ENCODE data around the gene RIMKLA.

DNA sequence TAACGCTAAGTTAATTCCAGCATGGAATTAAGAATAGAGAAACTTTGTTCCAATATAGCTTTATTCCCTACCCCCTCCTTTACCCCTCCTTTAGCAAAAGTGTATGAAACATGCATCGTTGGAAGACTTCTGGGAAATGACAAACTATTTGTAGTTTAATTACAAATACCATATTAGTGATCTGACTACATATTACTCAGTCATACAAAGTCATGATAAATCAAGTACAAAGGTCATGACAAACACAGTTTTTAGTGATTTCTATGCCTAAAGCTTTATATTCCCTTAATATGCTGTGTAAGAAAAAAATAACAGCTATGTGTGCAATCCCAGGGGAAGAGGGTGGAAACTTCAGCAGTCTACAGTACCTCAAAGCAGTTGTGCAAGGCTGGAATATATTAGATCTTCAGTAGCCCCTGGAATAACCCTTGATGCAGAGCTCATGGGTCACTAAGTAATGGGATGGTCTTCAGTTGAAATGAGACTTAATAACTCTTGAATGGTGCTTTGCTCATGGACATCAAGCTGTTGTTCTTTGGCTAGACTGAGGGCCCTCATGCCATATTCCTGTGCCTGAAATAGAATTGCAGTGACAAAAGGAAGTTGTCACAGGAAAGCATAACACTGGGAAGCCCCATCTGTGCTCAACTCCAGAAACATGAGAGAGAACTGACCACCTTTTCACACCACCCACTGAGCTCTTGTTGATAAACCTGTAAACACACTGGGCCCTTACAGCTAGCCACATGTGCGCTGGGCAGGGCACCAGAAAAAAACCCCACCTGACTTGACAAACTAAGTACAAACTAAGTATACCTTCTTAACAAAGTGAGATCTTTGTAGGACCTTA is 49.9 kb downstream of the RIMKLA start:
- no peak for TF ChIP-seq POLR2A (IDR thresholded peaks at IDR 0.05; ENCODE audit: low read depth, low read length)
- no peak for TF ChIP-seq TAF1 (IDR thresholded peaks at IDR 0.05; ENCODE audit: low read depth, low read length)
- TF ChIP-seq POLR2AphosphoS5 (IDR thresholded peaks at IDR 0.05; ENCODE audit: low read depth, low read length), result no peak
- no peak for TF ChIP-seq POU2F2 (IDR thresholded peaks at IDR 0.05; ENCODE audit: low read depth, low read length)
